ENCODE data around the gene F2R. TPM values are rescaled to one million over a fixed set of nuclear protein-coding genes. Genes with fewer than 3 reads are reported as not detected.

The F2R gene
- total RNA-seq, 2 experiments from 2014 or later, result 6.5 to 6.8 TPM

DNA sequence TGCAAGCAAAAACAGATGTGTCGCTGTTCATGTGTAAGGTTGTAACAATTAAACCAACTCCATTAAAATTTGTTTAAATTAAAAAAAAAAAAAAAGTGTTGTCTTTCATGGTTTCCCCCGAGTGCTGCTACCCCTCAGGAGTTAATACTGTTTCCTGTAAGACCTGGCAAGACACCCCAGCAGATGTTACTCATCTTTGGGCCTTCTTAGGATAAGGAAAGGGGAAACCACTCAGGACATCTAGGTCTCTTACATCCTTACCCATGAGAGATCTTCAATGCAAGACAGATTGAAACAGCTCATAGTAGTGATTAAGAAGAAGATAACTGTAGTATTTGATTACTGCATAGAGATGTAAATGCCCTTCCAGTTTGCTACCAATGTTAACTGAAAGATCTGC lies 33.5 kb upstream of the F2R start:
- H3K36me3 Mint-ChIP-seq, result peaks cover 40% of the 10 kb centered on the region
- DNase-seq, result no peak
- peaks cover 14% of the 10 kb centered on the region for H3K4me1 Mint-ChIP-seq (ENCODE audit: low read depth)
- ChIA-PET POLR2A (interaction anchor here (1.0 kb wide), 1 partner anchor 424 kb away, joined by 3 read pairs; no protein-coding TSS in a partner anchor), CTCF (interaction anchor here (4.1 kb wide), 1 partner anchor 92 kb away, joined by 15 read pairs; no protein-coding TSS in a partner anchor)
- H3K9me3 Mint-ChIP-seq, result no peaks in the 10 kb centered on the region
- no peaks in the 10 kb centered on the region for H3K27me3 Mint-ChIP-seq
- H3K27ac Mint-ChIP-seq, result no peak overlapping the region
- H3K4me3 Mint-ChIP-seq, result no peak overlapping the region
- intact Hi-C loops (cut with micrococcal nuclease), result no loop called here

DNA sequence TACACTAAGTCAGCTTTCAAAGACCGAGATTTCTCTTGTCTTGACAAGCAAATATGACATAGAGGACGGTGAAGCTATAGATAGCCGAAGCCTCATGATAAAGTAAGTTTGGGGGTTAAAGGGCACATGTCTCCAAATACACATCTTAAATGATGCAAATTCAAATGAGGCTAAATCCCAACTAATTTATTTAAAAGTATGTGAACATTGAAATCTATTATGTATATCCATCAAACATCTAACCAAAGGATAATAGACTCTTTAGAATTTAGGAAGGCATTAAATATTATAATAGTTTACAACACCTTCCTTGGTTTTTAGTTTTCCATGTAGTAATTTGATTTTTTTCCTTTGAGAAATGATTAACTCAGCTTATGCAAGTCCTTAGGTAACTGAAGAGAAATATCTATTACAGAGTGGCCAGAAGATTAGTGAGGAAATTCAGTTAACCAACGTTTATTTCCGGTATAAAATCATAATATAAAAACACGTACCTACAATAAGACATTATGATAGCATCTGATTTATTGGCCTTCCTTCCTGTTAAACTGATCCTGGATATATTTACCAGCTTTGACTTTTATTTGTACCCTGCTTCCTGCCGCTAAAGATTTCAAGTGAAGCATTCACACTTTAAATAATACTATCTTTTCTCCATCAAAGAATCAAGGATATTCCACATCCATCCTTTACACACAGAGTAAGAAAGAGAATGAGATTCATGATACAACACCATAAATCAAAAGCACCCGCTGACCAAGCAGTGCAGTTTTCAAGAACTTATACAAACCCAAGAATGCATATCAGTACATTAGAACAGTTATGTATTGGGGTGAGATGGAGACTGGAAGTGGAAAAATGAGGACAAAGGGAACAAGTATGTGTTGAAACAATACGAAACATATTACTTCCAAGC lies 31.9 kb upstream of the F2R start:
- CTCF ChIA-PET, result interaction anchor here (4.1 kb wide), 1 partner anchor 90 kb away, joined by 15 read pairs; no protein-coding TSS in a partner anchor
- H3K36me3 Mint-ChIP-seq, result peaks cover 40% of the 10 kb centered on the region

DNA sequence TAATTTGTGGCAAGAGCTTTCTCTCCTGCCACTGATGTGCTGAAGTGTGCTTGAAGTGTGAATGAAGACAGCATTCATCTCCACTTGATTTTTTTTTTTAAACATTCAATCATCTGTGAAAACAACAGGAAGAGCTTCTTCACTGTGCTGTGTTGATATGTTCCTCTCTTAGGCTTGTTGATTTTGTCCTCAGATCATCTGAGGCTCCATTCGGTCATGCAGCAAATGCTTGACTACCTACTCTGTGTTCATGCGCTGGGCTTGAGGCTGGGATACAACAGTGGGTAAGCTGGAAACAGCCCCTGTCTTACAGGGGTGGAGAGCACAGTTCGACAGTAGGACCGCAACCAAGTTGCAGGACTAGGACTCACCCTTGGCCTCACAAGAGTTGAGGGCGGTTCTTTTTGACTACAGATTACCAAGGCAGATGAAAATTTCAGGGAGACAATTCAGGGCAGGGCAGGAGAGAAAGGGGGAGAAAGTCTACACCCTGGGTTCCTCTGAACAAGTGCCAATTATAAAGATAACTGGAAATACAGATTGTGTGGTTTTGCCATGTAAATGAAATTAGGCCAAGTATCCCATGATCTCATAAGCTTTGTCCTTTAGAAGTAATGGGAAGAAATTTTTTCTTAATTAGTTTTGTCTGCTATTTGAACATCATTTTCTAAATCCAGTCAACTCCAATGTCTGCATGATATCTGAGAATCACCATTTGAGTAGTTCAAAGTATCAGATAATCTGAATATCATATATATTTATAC lies 31.0 kb upstream of the F2R start:
- ChIA-PET CTCF (interaction anchor here (4.1 kb wide), 1 partner anchor 90 kb away, joined by 15 read pairs; no protein-coding TSS in a partner anchor), POLR2A (interaction anchor here (0.7 kb wide), 1 partner anchor 1427 kb away, joined by 3 read pairs; no protein-coding TSS in a partner anchor)
- H3K4me3 Mint-ChIP-seq, result no peak overlapping the region
- DNase-seq, result no peak
- peaks cover 16% of the 10 kb centered on the region for H3K4me1 Mint-ChIP-seq (ENCODE audit: low read depth)
- H3K36me3 Mint-ChIP-seq, result peaks cover 41% of the 10 kb centered on the region
- no peaks in the 10 kb centered on the region for H3K9me3 Mint-ChIP-seq
- no peak overlapping the region for H3K27ac Mint-ChIP-seq
- intact Hi-C loops (cut with micrococcal nuclease), result no loop called here
- H3K27me3 Mint-ChIP-seq, result no peaks in the 10 kb centered on the region

More for the DNA sequence above, 31.9 kb upstream of the F2R start:
- Mint-ChIP-seq H3K4me1 (ENCODE audit: low read depth) (peaks cover 14% of the 10 kb centered on the region), H3K27me3 (no peaks in the 10 kb centered on the region), H3K4me3 (no peak overlapping the region), H3K9me3 (no peaks in the 10 kb centered on the region), H3K27ac (no peak overlapping the region)
- no peak for DNase-seq
- intact Hi-C loops (cut with micrococcal nuclease), result no loop called here
- POLR2A ChIA-PET, result interaction anchor here (0.5 to 0.7 kb wide), 2 partner anchors 522 to 1428 kb away, joined by 3 read pairs; no protein-coding TSS in a partner anchor

DNA sequence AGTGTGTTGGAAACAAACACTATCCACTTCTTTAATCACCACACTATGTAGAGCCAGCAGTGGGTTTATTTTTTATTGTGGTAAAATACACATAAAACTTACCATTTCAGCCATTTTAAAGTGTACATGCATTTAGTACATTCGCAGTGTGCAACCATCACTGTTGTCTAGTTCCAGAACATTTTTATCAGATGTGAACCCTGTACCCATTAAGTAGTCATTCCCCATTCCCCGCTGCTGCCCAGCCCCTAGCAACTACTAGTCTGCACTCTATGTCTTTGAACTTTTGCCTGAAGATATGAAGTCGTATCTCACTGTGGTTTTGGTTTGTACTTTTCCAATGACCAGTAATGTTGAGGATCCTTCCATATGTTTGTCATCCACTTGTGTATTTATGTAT lies 30.2 kb upstream of the F2R start:
- CTCF ChIA-PET, result interaction anchor here (1.3 to 4.1 kb wide), 2 partner anchors 89 kb away, joined by 4 to 15 read pairs; no protein-coding TSS in a partner anchor
- H3K27ac Mint-ChIP-seq, result no peak overlapping the region
- H3K36me3 Mint-ChIP-seq, result peaks cover 42% of the 10 kb centered on the region
- no peak overlapping the region for H3K4me3 Mint-ChIP-seq
- H3K9me3 Mint-ChIP-seq, result no peaks in the 10 kb centered on the region
- H3K27me3 Mint-ChIP-seq, result no peaks in the 10 kb centered on the region
- DNase-seq, result no peak
- POLR2A ChIA-PET, result no interaction called here
- intact Hi-C loops (cut with micrococcal nuclease), result no loop called here
- peaks cover 11% of the 10 kb centered on the region for H3K4me1 Mint-ChIP-seq (ENCODE audit: low read depth)

DNA sequence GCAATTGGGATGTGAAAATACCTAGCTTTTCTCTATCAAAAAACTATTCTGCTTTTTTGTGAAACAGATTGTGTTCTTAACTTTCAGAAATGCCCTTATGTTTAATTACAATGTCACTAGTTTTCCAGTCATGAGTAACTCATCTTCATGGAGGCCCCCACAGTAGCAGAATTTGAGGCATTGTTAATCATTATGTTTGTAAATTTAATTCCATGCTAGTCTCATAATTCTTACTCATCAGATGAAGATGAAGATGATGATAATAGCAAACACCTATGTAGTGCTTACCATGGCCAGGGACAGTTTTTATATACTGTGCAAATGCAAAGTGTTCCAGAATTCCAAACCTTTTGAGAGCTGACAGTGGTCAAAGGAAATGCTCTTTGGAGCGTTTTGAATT lies 27.7 kb upstream of the F2R start:
- ChIA-PET CTCF (interaction anchor here (1.4 kb wide), 1 partner anchor 86 kb away, joined by 4 read pairs; no protein-coding TSS in a partner anchor), POLR2A (no interaction called here)
- H3K4me3 Mint-ChIP-seq, result no peak overlapping the region
- H3K9me3 Mint-ChIP-seq, result no peaks in the 10 kb centered on the region
- H3K27me3 Mint-ChIP-seq, result no peaks in the 10 kb centered on the region
- no peak for DNase-seq
- H3K4me1 Mint-ChIP-seq (ENCODE audit: low read depth), result peaks cover 23% of the 10 kb centered on the region
- H3K27ac Mint-ChIP-seq, result no peak overlapping the region
- intact Hi-C loops (cut with micrococcal nuclease), result no loop called here
- peaks cover 44% of the 10 kb centered on the region for H3K36me3 Mint-ChIP-seq

DNA sequence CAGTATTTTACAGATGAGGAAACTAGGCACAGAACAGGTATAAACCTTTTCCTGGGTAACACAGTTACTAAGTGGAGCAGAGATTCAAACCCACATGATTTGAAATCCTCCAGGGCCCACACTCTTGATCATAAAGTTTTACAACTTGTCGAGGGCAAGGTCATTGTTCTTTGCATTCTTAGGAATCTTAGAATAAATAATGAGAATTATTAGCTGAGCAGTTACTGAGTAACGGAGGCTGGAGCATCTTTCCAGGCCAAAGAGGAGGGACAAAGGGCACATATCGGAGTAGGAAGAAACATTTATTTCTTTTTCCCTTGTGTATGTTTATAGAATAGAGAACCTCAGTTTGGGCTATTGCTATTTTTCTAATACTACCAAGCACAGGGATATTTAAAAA lies 27.1 kb upstream of the F2R start:
- H3K4me1 Mint-ChIP-seq (ENCODE audit: low read depth), result peaks cover 23% of the 10 kb centered on the region
- no peak overlapping the region for H3K27ac Mint-ChIP-seq
- DNase-seq, result no peak
- peaks cover 44% of the 10 kb centered on the region for H3K36me3 Mint-ChIP-seq
- H3K9me3 Mint-ChIP-seq, result no peaks in the 10 kb centered on the region
- intact Hi-C loops (cut with micrococcal nuclease), result no loop called here
- H3K4me3 Mint-ChIP-seq, result no peak overlapping the region
- POLR2A ChIA-PET, result no interaction called here
- H3K27me3 Mint-ChIP-seq, result no peaks in the 10 kb centered on the region
- CTCF ChIA-PET, result interaction anchor here (1.0 to 4.8 kb wide), 2 partner anchors 27 to 85 kb away, joined by 4 to 31 read pairs; partner anchors contain the start of gene F2R

DNA sequence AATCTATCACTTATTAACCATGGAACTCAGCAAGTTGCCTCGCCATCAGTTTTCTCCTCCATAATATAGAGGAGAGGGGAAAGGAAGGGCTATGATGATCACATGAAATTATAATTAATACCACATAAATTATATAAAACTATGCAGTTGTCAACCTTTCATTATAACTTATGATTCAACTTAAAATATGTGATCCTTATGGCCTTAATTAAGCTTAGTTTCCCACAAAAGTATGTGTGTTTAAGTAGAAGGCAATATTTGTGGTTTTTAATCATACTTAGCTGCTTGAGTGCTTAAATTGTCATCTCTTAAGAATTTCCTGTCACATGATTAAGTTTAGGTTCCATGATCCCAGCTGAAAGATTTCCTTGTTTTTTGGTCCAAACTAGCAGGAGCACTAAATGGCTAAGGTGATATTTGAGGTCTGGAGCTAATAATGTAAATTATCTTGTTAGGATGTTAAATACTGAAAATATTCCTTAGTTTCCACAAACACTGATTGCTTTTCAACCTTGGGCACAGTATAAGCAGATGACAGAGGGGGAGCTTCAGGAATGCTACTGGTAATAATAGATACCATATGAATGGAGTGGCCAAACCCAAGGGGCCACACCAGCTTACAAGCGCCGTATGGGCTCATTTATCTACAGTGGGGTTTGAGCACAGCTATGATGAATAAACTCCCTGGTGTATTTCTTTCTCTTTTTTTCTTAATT lies 26.4 kb upstream of the F2R start:
- Mint-ChIP-seq H3K27me3 (no peaks in the 10 kb centered on the region), H3K9me3 (no peaks in the 10 kb centered on the region), H3K27ac (no peak overlapping the region), H3K36me3 (peaks cover 43% of the 10 kb centered on the region), H3K4me3 (no peak overlapping the region), H3K4me1 (ENCODE audit: low read depth) (peaks cover 23% of the 10 kb centered on the region)
- intact Hi-C loops (cut with micrococcal nuclease), result loop anchor here (5.0 kb wide), 1 partner anchor 688 kb away; no protein-coding TSS in a partner anchor
- no peak for DNase-seq
- ChIA-PET CTCF (interaction anchor here (1.0 to 4.8 kb wide), 4 partner anchors 26 to 88 kb away, joined by 3 to 31 read pairs (median 4); partner anchors contain the start of gene F2R), POLR2A (no interaction called here)

DNA sequence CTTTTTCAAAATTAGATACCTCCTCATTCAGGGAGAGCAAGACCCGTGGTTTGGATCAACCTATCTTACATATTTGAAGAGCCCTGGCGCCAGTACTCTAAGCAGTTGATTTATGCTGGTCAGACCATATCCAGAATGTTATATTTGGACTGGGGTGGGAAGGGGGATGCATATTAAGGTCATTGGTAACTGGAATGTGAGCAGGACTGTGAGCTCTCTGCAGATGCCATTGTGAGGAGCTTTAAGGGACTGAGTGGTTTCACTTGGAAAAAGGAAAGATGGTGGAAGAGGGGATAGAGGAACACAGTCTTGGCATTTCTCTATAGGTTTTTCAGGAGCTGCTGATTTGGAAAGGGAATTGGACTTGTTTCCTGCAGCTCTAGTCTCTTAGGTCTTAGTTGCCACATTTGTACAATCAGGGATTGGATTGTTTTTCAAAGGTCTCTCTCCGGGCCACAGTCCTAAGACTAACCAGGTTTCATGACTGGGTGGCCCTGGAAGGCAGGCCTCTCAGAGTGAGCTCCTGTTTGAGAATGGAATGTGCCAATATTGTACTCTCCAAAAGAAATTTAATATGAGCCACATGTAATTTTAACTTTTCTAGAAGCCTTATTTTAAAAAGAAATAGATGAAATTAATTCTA lies 25.8 kb upstream of the F2R start:
- peaks cover 23% of the 10 kb centered on the region for H3K4me1 Mint-ChIP-seq (ENCODE audit: low read depth)
- H3K27me3 Mint-ChIP-seq, result no peaks in the 10 kb centered on the region
- no peak overlapping the region for H3K4me3 Mint-ChIP-seq
- ChIA-PET POLR2A (no interaction called here), CTCF (interaction anchor here (0.7 to 4.8 kb wide), 6 partner anchors 15 to 128 kb away, joined by 3 to 31 read pairs (median 4); partner anchors contain the start of genes F2R and F2RL1)
- H3K9me3 Mint-ChIP-seq, result no peaks in the 10 kb centered on the region
- intact Hi-C loops (cut with micrococcal nuclease), result loop anchor here (5.0 kb wide), 1 partner anchor 687 kb away; no protein-coding TSS in a partner anchor
- H3K27ac Mint-ChIP-seq, result no peak overlapping the region
- H3K36me3 Mint-ChIP-seq, result peaks cover 44% of the 10 kb centered on the region
- no peak for DNase-seq

DNA sequence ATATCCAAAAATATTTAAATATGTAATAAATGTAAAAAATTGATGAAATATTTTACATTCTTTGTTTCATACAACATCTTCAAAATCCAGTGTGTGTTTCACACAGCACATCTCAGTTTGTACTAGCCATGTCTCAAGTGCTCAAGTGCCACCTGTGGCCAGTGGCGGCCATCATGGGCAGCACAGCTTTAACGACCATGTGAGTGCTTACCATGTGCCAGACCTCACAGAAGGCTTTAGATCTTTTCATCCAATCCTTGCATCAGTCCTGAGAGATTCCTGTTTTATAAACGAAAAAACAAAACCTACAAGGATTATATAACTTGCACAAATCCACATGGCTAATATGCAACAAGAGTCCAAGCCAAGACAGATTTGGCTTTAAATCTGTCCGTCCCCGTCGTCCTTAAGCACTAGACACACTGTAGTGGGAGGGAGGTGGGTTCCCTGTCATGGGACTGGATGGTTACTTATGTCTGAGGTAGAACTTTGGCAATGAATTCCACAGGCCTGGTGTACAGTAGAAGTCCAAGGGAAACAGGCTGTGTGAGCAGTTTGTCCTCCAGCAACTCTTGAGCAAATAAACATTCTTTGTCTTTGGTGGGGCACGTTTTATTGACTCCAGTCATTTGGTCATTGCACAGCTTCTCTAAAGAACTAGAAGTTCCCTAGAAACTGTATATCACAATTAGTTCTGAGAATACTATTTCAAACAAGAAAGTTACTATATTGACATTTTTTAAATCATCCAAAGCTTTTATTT lies 25.0 kb upstream of the F2R start:
- H3K36me3 Mint-ChIP-seq, result peaks cover 45% of the 10 kb centered on the region
- H3K27ac Mint-ChIP-seq, result peak overlapping the region; percentile 62
- H3K4me3 Mint-ChIP-seq, result no peak overlapping the region
- CTCF ChIA-PET, result interaction anchor here (0.6 to 4.8 kb wide), 5 partner anchors 15 to 128 kb away, joined by 3 to 31 read pairs (median 3); partner anchors contain the start of gene F2RL1
- H3K4me1 Mint-ChIP-seq (ENCODE audit: low read depth), result peaks cover 23% of the 10 kb centered on the region
- POLR2A ChIA-PET, result no interaction called here
- no peaks in the 10 kb centered on the region for H3K9me3 Mint-ChIP-seq
- no peak for DNase-seq
- no peaks in the 10 kb centered on the region for H3K27me3 Mint-ChIP-seq
- intact Hi-C loops (cut with micrococcal nuclease), result loop anchor here (1.0 to 5.0 kb wide), 2 partner anchors 99 to 686 kb away; no protein-coding TSS in a partner anchor

DNA sequence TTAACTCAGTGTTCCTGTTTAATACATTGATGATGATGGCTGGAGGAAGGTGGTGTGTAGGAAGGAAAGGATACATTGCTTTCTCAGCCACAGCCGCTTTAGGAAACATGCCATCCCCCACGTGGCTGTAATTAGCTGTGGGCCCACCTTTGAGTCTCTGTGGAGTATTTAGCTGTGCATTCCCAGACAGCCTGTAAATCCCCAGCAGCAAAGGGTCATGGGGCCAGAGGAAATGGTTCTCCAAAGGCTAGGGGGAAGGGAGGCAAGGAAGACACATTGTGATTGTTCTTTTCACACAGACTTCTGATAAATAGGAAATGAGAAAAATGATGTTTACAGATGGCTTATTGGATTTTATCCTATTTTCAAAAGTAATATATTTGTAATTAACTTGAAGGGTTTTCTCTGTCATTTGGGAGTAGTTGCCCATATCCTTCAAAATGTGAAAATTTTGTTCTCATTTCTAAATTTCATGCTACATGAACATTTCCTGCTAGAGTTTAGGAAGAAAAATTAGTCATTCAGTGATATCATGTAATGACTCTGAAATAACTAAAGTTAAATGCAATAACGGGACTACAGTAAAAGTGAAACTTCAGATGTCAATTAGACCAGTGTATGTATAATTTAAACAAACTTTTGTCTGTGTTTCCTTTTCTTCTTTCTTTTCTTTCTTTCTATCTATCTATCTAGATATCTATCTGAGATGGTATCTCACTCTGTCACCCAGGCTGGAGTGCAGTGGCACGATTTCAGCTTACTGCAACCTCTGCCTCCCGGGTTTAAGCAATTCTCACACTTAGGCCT lies 24.3 kb upstream of the F2R start:
- intact Hi-C loops (cut with micrococcal nuclease), result loop anchor here (1.0 to 5.0 kb wide), 4 partner anchors 20 to 686 kb away; no protein-coding TSS in a partner anchor
- POLR2A ChIA-PET, result interaction anchor here (1.5 kb wide), 1 partner anchor 145 kb away, joined by 7 read pairs; no protein-coding TSS in a partner anchor
- peak; percentile 11 for DNase-seq

More for the DNA sequence above, 24.3 kb upstream of the F2R start:
- CTCF ChIA-PET, result interaction anchor here (0.6 to 4.8 kb wide), 2 partner anchors 83 to 85 kb away, joined by 3 to 31 read pairs; no protein-coding TSS in a partner anchor
- Mint-ChIP-seq H3K4me3 (no peak overlapping the region), H3K36me3 (peaks cover 50% of the 10 kb centered on the region), H3K9me3 (no peaks in the 10 kb centered on the region), H3K27me3 (no peaks in the 10 kb centered on the region), H3K4me1 (ENCODE audit: low read depth) (peaks cover 23% of the 10 kb centered on the region), H3K27ac (peak overlapping the region; percentile 62)

Measured in activated CD4-positive, alpha-beta memory T cell treated with anti-CD3 and anti-CD28 coated beads for 36 hours (primary cell).